Endothelial cell of umbilical vein (primary cell): ENCODE data around the gene TMEFF2. TPM values are rescaled to one million over a fixed set of nuclear protein-coding genes. Genes with fewer than 3 reads are reported as not detected.

Experiments
- BruUV-seq: library from RNA; stranded (reverse); fragments of 400-500 nt; replicated peaks from 2 replicates; lab custom pipeline; 2021; lab: Mats Ljungman, UMichigan
- CTCF ChIA-PET: fragments of 300-600, 350-600 bp; sonication (Branson Sonifier 250); formaldehyde crosslinking; loops from one replicate; lab custom pipeline; 2021; ENCODE audit warnings: antibody characterized with exemption, inconsistent platforms; lab: Charles Lee
- POLR2A ChIA-PET: fragments of 300-600, 350-600 bp; sonication (Branson Sonifier 250); formaldehyde crosslinking; loops from one replicate; lab custom pipeline; 2021; ENCODE audit warnings: antibody characterized with exemption, inconsistent platforms; lab: Charles Lee
- DNase-seq: peaks from one replicate; pipeline ENCODE4 v3.0.0-alpha.2; 2011; ENCODE audit warnings: low read depth, low spot score
- FAIRE-seq: peaks from 2 replicates; lab custom pipeline; 2011; peaks lifted over from hg19 to GRCh38; lab: Jason Lieb, UNC
- H2AFZ ChIP-seq: 2 replicates; pipeline ENCODE4 v1.6.0; 2012; ENCODE audit warnings: low read depth, low read length, control low read depth, inconsistent platforms
- H3K27ac ChIP-seq: 2 replicates; pipeline ENCODE4 v1.5.1; 2011; ENCODE audit warnings: low read depth, mild to moderate bottlenecking, control low read depth, low read length, moderate library complexity; ENCODE audit not compliant: insufficient read depth
- H3K27me3 ChIP-seq, 2 experiments: 2 replicates each; pipeline versions ENCODE4 v1.6.0 to v1.6.1; 2011; ENCODE audit warnings: low read length in 2 of 2, mixed read lengths in 1 of 2; ENCODE audit not compliant: control insufficient read depth in 2 of 2, insufficient read depth in 2 of 2
- H3K36me3 ChIP-seq, 2 experiments: 2 replicates in 1 of 2; 3 replicates in 1 of 2; pipeline ENCODE4 v1.5.1; 2011; ENCODE audit warnings: low read length in 2 of 2, mild to moderate bottlenecking in 1 of 2, moderate library complexity in 1 of 2; ENCODE audit not compliant: control insufficient read depth in 2 of 2, insufficient read depth in 2 of 2; ENCODE audit errors: extremely low read depth in 1 of 2
- H3K4me1 ChIP-seq: 3 replicates; pipeline ENCODE4 v1.5.1; 2011; ENCODE audit warnings: mild to moderate bottlenecking, low read length; ENCODE audit not compliant: control insufficient read depth, insufficient read depth; ENCODE audit errors: extremely low read depth
- H3K4me2 ChIP-seq: 2 replicates; pipeline ENCODE4 v1.6.1; 2011; ENCODE audit warnings: low read length, control low read depth, mixed read lengths; ENCODE audit not compliant: insufficient read depth
- H3K4me3 ChIP-seq, 3 experiments: fragments of 200-600 bp in 1 of 3; sonication (generic), shearing (Covaris generic) in 1 of 3; replicated peaks in 1 of 3; 2 replicates each; pipeline ENCODE4 v1.5.1; 2011 to 2016; ENCODE audit warnings: control low read depth in 3 of 3, low read length in 3 of 3, mild to moderate bottlenecking in 2 of 3, inconsistent platforms in 1 of 3, low read depth in 1 of 3, moderate library complexity in 1 of 3; ENCODE audit not compliant: insufficient read depth in 1 of 3
- H3K79me2 ChIP-seq: 2 replicates; pipeline ENCODE4 v1.6.0; 2012; ENCODE audit warnings: low read length, inconsistent platforms; ENCODE audit not compliant: control insufficient read depth, insufficient read depth
- H3K9ac ChIP-seq: replicated peaks from 2 replicates; pipeline ENCODE3; 2011; ENCODE audit warnings: low read length, control low read depth; ENCODE audit not compliant: insufficient read depth; ENCODE audit errors: extremely low read depth
- H3K9me1 ChIP-seq: replicated peaks from 3 replicates; pipeline ENCODE4 v1.6.0; 2011; ENCODE audit warnings: mild to moderate bottlenecking, low read length; ENCODE audit not compliant: control insufficient read depth, insufficient read depth; ENCODE audit errors: extremely low read depth
- H3K9me3 ChIP-seq: replicated peaks from 2 replicates; pipeline ENCODE4 v1.5.1; 2012; ENCODE audit warnings: low read length, inconsistent platforms; ENCODE audit not compliant: control insufficient read depth, insufficient read depth
- H4K20me1 ChIP-seq: replicated peaks from 2 replicates; pipeline ENCODE3; 2011; ENCODE audit warnings: mild to moderate bottlenecking, low read length; ENCODE audit not compliant: control insufficient read depth, insufficient read depth; ENCODE audit errors: extremely low read depth
- CTCF ChIP-seq, 2 donors: IDR thresholded peaks; 1 replicate in 1 of 2; 2 replicates in 1 of 2; pipeline ENCODE4 v1.5.1; 2011; ENCODE audit warnings: low read length in 2 of 2, mild to moderate bottlenecking in 2 of 2, moderate library complexity in 2 of 2, control low read depth in 1 of 2, inconsistent platforms in 1 of 2, low read depth in 1 of 2; ENCODE audit not compliant: insufficient read depth in 1 of 2; ENCODE audit errors: extremely low read depth in 1 of 2
- EZH2 ChIP-seq: IDR thresholded peaks from 2 replicates; pipeline ENCODE4 v1.6.1; 2012; ENCODE audit warnings: borderline replicate concordance, low read depth, mild to moderate bottlenecking, moderate library complexity, low read length, inconsistent platforms; ENCODE audit not compliant: severe bottlenecking
- FOS ChIP-seq: IDR thresholded peaks from 2 replicates; pipeline ENCODE4 v1.6.1; 2011; ENCODE audit warnings: mild to moderate bottlenecking, low read length, moderate library complexity, borderline replicate concordance; ENCODE audit not compliant: insufficient read depth
- GATA2 ChIP-seq: IDR thresholded peaks from 2 replicates; pipeline ENCODE4 v1.7.0; 2011; ENCODE audit warnings: low read depth, mild to moderate bottlenecking, moderate library complexity, mixed read lengths, low read length; ENCODE audit not compliant: insufficient read length, insufficient read depth
- JUN ChIP-seq: IDR thresholded peaks from 2 replicates; pipeline ENCODE4 v1.6.1; 2011; ENCODE audit warnings: borderline replicate concordance, low read depth; ENCODE audit not compliant: insufficient read length, insufficient read depth
- MAX ChIP-seq: IDR thresholded peaks from 2 replicates; pipeline ENCODE4 v1.6.1; 2011; ENCODE audit not compliant: insufficient read depth, insufficient read length
- MYC ChIP-seq: IDR thresholded peaks from one replicate; pipeline ENCODE4 v1.6.1; 2011; ENCODE audit warnings: mild to moderate bottlenecking, low read depth, low read length
- POLR2A ChIP-seq: IDR thresholded peaks from 2 replicates; pipeline ENCODE4 v1.6.1; 2012; ENCODE audit warnings: low read depth, mild to moderate bottlenecking, control low read depth, low read length
- POLR2AphosphoS5 ChIP-seq: IDR thresholded peaks from 2 replicates; pipeline ENCODE4 v1.6.1; 2012; ENCODE audit warnings: low read depth, mild to moderate bottlenecking, control low read depth, low read length, moderate library complexity; ENCODE audit not compliant: insufficient read depth
- dilution Hi-C: fragments of 300-500 bp; cut with MboI; formaldehyde crosslinking; loops from one replicate; pipeline ENCODE4 v1.15.0; 2019; ENCODE audit warnings: low sequenced_read_pairs; ENCODE audit not compliant: extremely low pct_ligation_motif_present
- intact Hi-C: fragments of 100-400 bp; cut with micrococcal nuclease; formaldehyde crosslinking; loops from one replicate; pipeline ENCODE4 v1.10.0; 2022
- polyA plus RNA-seq, 4 experiments: library from polyadenylated mRNA; depleted of rRNA in 3 of 4; stranded (reverse) in 3 of 4; unstranded in 1 of 4; fragments of >200 nt; gene quantifications; 2 replicates each; pipeline versions ENCODE4 v1.2.1 to v1.2.3, GENCODE V29; 2011 to 2012; ENCODE audit warnings: missing spikeins in 1 of 4
- total RNA-seq: library from RNA; stranded (reverse); gene quantifications from 2 replicates; pipeline ENCODE4 v1.2.3, GENCODE V29; 2021

TMEFF2 gene
- total and polyA plus RNA-seq, 2 donors (not counting 3 experiments of a cell fraction or from before 2014, with no cell fraction given): 0.18 to 0.20 TPM

GRCh38 chr2:192202373-192202772 is 7.6 kb upstream of the TMEFF2 start:
- no TSS peak for BruUV-seq
- TF ChIP-seq POLR2AphosphoS5 (no peak), POLR2A (no peak), CTCF (IDR thresholded peaks at IDR 0.05; ENCODE audit: extremely low read depth in 1 of 2, insufficient read depth in 1 of 2, low read depth in 1 of 2, low read length in 2 of 2) (no peak), MYC (no peak), GATA2 (no peak), FOS (no peak)
- Histone ChIP-seq H3K4me1 (no peaks in the 10 kb centered on the region), H3K9ac (no peak overlapping the region), H3K27me3 (peaks cover 13 to 33% of the 10 kb centered on the region in 2 experiments), H3K4me2 (no peak overlapping the region), H3K4me3 (no peak overlapping the region), H3K9me3 (no peaks in the 10 kb centered on the region), H4K20me1 (no peaks in the 10 kb centered on the region), H2AFZ (no peak overlapping the region), H3K9me1 (no peaks in the 10 kb centered on the region), H3K36me3 (no peaks in the 10 kb centered on the region), H3K27ac (no peak overlapping the region), H3K79me2 (no peaks in the 10 kb centered on the region)
- no peak for DNase-seq
- FAIRE-seq: no peak
- dilution Hi-C loops: no loop called here
- intact Hi-C loops: no loop called here
- ChIA-PET POLR2A (no interaction called here), CTCF (interaction anchor here (0.6 kb wide), 1 partner anchor 389 kb away, joined by 3 read pairs; no protein-coding TSS in a partner anchor)

GRCh38 chr2:192201116-192201515 is 6.4 kb upstream of the TMEFF2 start:
- dilution Hi-C loops: no loop called here

More at GRCh38 chr2:192201116-192201515, 6.4 kb upstream of the TMEFF2 start:
- H3K4me3 ChIP-seq: no peak overlapping the region
- H3K9me3 ChIP-seq: no peaks in the 10 kb centered on the region
- H3K4me2 ChIP-seq: no peak overlapping the region
- ChIA-PET CTCF (interaction anchor here (0.9 kb wide), 2 partner anchors 9 to 107 kb away, joined by 3 to 4 read pairs; no protein-coding TSS in a partner anchor), POLR2A (no interaction called here)
- no peak overlapping the region for H2AFZ ChIP-seq
- intact Hi-C loops: no loop called here
- peaks cover 26 to 45% of the 10 kb centered on the region in 2 experiments for H3K27me3 ChIP-seq
- no TSS peak for BruUV-seq
- H3K9me1 ChIP-seq: no peaks in the 10 kb centered on the region
- peaks cover 2% of the 10 kb centered on the region for H3K4me1 ChIP-seq
- FAIRE-seq: no peak
- TF ChIP-seq FOS: no peak
- TF ChIP-seq JUN: no peak
- TF ChIP-seq EZH2: no peak
- TF ChIP-seq CTCF (IDR thresholded peaks at IDR 0.05; ENCODE audit: extremely low read depth in 1 of 2, insufficient read depth in 1 of 2, low read depth in 1 of 2, low read length in 2 of 2): no peak
- TF ChIP-seq MYC: no peak
- no peak for TF ChIP-seq POLR2A
- TF ChIP-seq POLR2AphosphoS5: no peak
- TF ChIP-seq GATA2: no peak
- TF ChIP-seq MAX: no peak
- no peak overlapping the region for H3K27ac ChIP-seq
- H3K9ac ChIP-seq: no peak overlapping the region
- no peaks in the 10 kb centered on the region for H3K36me3 ChIP-seq
- H4K20me1 ChIP-seq: no peaks in the 10 kb centered on the region
- H3K79me2 ChIP-seq: no peaks in the 10 kb centered on the region
- DNase-seq: no peak
